HG02571 (cell line): ENCODE measurements around the gene VWA3A.
"Not testable (repeated sequence)": the region's sequence is repeated elsewhere in the genome, so short reads cannot be mapped to it uniquely, and the experiment has no call there.

ENCODE experiments used
- ATAC-seq: cut with Tn5 transposase; IDR thresholded peaks from one replicate; pipeline ENCODE4 v1.9.1; 2021; ENCODE audit warnings: mild to moderate bottlenecking, moderate library complexity; ENCODE audit not compliant: unreplicated experiment

The VWA3A gene

GRCh38 chr16:22195695-22196558, 103.6 kb downstream of the VWA3A start:
- peak; percentile 21 for ATAC-seq

GRCh38 chr16:22196559-22197168, 104.3 kb downstream of the VWA3A start:
- ATAC-seq, result not testable (repeated sequence)

- ATAC-seq, result no peak
Measured at GRCh38 chr16:22198547-22199293, 106.4 kb downstream of the VWA3A start.

- no peak for ATAC-seq
Measured at GRCh38 chr16:22202261-22202637, 109.9 kb downstream of the VWA3A start.

- no peak for ATAC-seq
Measured at GRCh38 chr16:22203091-22203490, 110.8 kb downstream of the VWA3A start.

GRCh38 chr16:22204091-22204655, 111.8 kb downstream of the VWA3A start:
- ATAC-seq, result no peak

GRCh38 chr16:22205577-22206012, 113.3 kb downstream of the VWA3A start:
- no peak for ATAC-seq

GRCh38 chr16:22206013-22206841, 113.9 kb downstream of the VWA3A start, which contains the start of gene EEF2K:
EEF2K (plus strand) TSS chr16:22206278; CDS start chr16:22225730, 19,452 bp downstream.
- peak; percentile 86 for ATAC-seq
